ENCODE data around the gene CREBBP.

- TF ChIP-seq YY1 (IDR thresholded peaks at IDR 0.05; ENCODE audit: insufficient read depth, insufficient read length), result no peak
- TF ChIP-seq ZNF274 (IDR thresholded peaks at IDR 0.05; ENCODE audit: low read depth, low read length), result no peak
Measured at GRCh38 chr16:3854750-3855541, 25.6 kb downstream of the CREBBP start.
